ENCODE data around the gene KRTAP4-4. TPM values are rescaled to one million over a fixed set of nuclear protein-coding genes. Genes with fewer than 3 reads are reported as not detected.

The KRTAP4-4 gene
- total and polyA plus RNA-seq, 7 donors, result not detected

- Histone ChIP-seq H3K36me3 (no peaks in the 10 kb centered on the region), H3K4me3 (no peak overlapping the region), H3K9me3 (no peaks in the 10 kb centered on the region), H3K27me3 (no peaks in the 10 kb centered on the region), H3K27ac (no peak overlapping the region), H3K4me1 (no peaks in the 10 kb centered on the region)
- intact Hi-C loops (cut with DNase I), result no loop called here
- WGBS, 2 donors, result 96% methylated on average over 3 of the region's 3 CpGs
- TF ChIP-seq POLR2A (IDR thresholded peaks at IDR 0.05), result no peak
- no peak for TF ChIP-seq CTCF (IDR thresholded peaks at IDR 0.05)
- TF ChIP-seq POLR2AphosphoS5 (IDR thresholded peaks at IDR 0.05), result no peak
- TF ChIP-seq EP300 (IDR thresholded peaks at IDR 0.05), result no peak
- DNase-seq, result no peak
These were observed 17.8 kb upstream of the KRTAP4-4 start for GRCh38 chr17:41178341-41178740.

- Histone ChIP-seq H3K9me3 (no peaks in the 10 kb centered on the region), H3K4me3 (no peak within 1 kb of the TSS), H3K36me3 (no peaks in the 10 kb centered on the region), H3K27me3 (no peaks in the 10 kb centered on the region), H3K27ac (no peak within 1 kb of the TSS), H3K4me1 (no peaks in the 10 kb centered on the region)
- TF ChIP-seq POLR2AphosphoS5 (IDR thresholded peaks at IDR 0.05) (no peak), CTCF (IDR thresholded peaks at IDR 0.05) (no peak), EP300 (IDR thresholded peaks at IDR 0.05) (no peak), POLR2A (IDR thresholded peaks at IDR 0.05) (no peak)
- no peak for DNase-seq
- intact Hi-C loops (cut with DNase I), result no loop called here
- 95 to 96% methylated on average over 7 of the region's 7 CpGs for WGBS, 2 donors
These were observed 17.3 kb upstream of the KRTAP4-4 start, which contains the start of gene KRTAP4-2 for GRCh38 chr17:41177727-41178271. Gene KRTAP4-2, minus strand, starts transcription at chr17:41178221. Its CDS starts 57 bp downstream, at chr17:41178164.

- H3K27me3 ChIP-seq, result no peaks in the 10 kb centered on the region
- TF ChIP-seq EP300 (IDR thresholded peaks at IDR 0.05), result no peak
- no peak for TF ChIP-seq POLR2A (IDR thresholded peaks at IDR 0.05)
- no peak for TF ChIP-seq POLR2AphosphoS5 (IDR thresholded peaks at IDR 0.05)
- TF ChIP-seq CTCF (IDR thresholded peaks at IDR 0.05), result no peak
- H3K4me3 ChIP-seq, result no peak overlapping the region
- no peak overlapping the region for H3K27ac ChIP-seq
- 80 to 90% methylated on average over 3 of the region's 3 CpGs for WGBS, 2 donors
- DNase-seq, result no peak
- intact Hi-C loops (cut with DNase I), result no loop called here
- no peaks in the 10 kb centered on the region for H3K36me3 ChIP-seq
- H3K4me1 ChIP-seq, result no peaks in the 10 kb centered on the region
- no peaks in the 10 kb centered on the region for H3K9me3 ChIP-seq
These were observed 16.3 kb upstream of the KRTAP4-4 start for GRCh38 chr17:41176744-41177387.

GRCh38 chr17:41171886-41172285 lies 11.3 kb upstream of the KRTAP4-4 start:
- no peak for TF ChIP-seq POLR2A (IDR thresholded peaks at IDR 0.05)
- TF ChIP-seq CTCF (IDR thresholded peaks at IDR 0.05), result no peak
- no peak for TF ChIP-seq EP300 (IDR thresholded peaks at IDR 0.05)
- TF ChIP-seq POLR2AphosphoS5 (IDR thresholded peaks at IDR 0.05), result no peak
- H3K36me3 ChIP-seq, result no peaks in the 10 kb centered on the region
- H3K4me3 ChIP-seq, result no peak overlapping the region
- no peak for DNase-seq
- 85 to 87% methylated on average over 2 of the region's 2 CpGs for WGBS, 2 donors
- no peaks in the 10 kb centered on the region for H3K4me1 ChIP-seq
- no peaks in the 10 kb centered on the region for H3K9me3 ChIP-seq
- no peaks in the 10 kb centered on the region for H3K27me3 ChIP-seq
- intact Hi-C loops (cut with DNase I), result no loop called here
- no peak overlapping the region for H3K27ac ChIP-seq
